Measurements from ENCODE around the gene SC5D. TPM values are rescaled to one million over a fixed set of nuclear protein-coding genes. Genes with fewer than 3 reads are reported as not detected.

SC5D gene
- total RNA-seq, 2 donors from 2014 or later, result 61.6 to 86.6 TPM

DNA sequence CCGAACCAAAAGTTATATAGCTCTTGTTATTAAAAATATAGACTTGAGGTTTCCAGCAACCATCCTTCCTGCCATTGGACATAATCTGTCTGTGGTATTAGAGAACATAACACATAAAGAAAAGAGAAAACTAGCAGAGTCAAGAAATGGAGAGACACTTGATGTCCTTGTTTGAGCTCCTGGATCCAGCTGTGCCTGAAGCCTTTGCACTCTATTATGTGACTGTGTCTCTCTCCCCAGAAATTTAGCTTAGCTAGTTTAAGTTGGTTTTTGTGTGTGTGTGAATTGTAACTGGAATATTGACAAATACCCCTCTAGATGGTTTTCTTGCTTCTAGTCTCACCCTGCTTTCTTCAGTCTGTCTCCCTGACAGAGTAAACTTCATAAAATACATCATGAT is 61.6 kb downstream of the SC5D start:
- Histone ChIP-seq H3K4me3 (no peak overlapping the region), H3K27me3 (replicated peaks; ENCODE audit: insufficient read depth) (no peaks in the 10 kb centered on the region), H3K27ac (no peak overlapping the region), H3K36me3 (no peaks in the 10 kb centered on the region), H3K9me3 (no peaks in the 10 kb centered on the region), H3K4me1 (replicated peaks) (peaks cover 6% of the 10 kb centered on the region)
- TF ChIP-seq POLR2AphosphoS5 (IDR thresholded peaks at IDR 0.05), result no peak
- DNase-seq (ENCODE audit: low spot score), result no peak
- 100% methylated on average over 1 of the region's 1 CpG for WGBS
- intact Hi-C loops (cut with DNase I), result no loop called here

DNA sequence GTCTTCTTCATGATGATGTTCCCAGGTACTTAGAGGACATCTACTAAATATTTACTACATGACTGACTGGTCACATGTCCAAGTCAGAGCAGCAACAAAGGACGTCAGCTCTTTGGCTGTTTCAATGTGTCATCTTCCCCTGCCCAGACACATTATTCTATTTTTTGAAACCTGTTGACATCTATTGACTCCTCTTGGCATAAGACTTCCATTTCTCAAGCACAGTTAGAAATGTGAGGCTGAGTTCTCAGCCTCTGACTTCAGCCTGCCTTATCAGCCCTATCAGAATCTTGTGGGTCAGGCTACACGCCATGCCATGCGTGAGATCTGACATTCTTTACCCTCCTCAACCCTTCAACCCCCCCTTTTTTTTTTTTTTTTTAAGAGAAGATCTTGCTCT is 63.8 kb downstream of the SC5D start:
- Histone ChIP-seq H3K4me1 (replicated peaks) (peaks cover 6% of the 10 kb centered on the region), H3K27ac (no peak overlapping the region), H3K4me3 (no peak overlapping the region), H3K36me3 (no peaks in the 10 kb centered on the region), H3K27me3 (replicated peaks; ENCODE audit: insufficient read depth) (no peaks in the 10 kb centered on the region), H3K9me3 (no peaks in the 10 kb centered on the region)
- WGBS, result 85% methylated on average over 3 of the region's 3 CpGs
- no peak for DNase-seq (ENCODE audit: low spot score)
- TF ChIP-seq, protein P1, sequence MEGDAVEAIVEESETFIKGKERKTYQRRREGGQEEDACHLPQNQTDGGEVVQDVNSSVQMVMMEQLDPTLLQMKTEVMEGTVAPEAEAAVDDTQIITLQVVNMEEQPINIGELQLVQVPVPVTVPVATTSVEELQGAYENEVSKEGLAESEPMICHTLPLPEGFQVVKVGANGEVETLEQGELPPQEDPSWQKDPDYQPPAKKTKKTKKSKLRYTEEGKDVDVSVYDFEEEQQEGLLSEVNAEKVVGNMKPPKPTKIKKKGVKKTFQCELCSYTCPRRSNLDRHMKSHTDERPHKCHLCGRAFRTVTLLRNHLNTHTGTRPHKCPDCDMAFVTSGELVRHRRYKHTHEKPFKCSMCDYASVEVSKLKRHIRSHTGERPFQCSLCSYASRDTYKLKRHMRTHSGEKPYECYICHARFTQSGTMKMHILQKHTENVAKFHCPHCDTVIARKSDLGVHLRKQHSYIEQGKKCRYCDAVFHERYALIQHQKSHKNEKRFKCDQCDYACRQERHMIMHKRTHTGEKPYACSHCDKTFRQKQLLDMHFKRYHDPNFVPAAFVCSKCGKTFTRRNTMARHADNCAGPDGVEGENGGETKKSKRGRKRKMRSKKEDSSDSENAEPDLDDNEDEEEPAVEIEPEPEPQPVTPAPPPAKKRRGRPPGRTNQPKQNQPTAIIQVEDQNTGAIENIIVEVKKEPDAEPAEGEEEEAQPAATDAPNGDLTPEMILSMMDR (IDR thresholded peaks at IDR 0.05), result no peak
- no peak for TF ChIP-seq POLR2A (IDR thresholded peaks at IDR 0.05)
- intact Hi-C loops (cut with DNase I), result no loop called here

Other genes starting within 250 kb of the SC5D start
- 1 to 10 TPM in 1 of 2 donors, under 1 TPM in 1; 0.41 to 1.6 TPM for gene TECTA, start 191.5 kb upstream of the SC5D start, total RNA-seq
- gene SORL1, start 159.5 kb downstream of the SC5D start, total RNA-seq, result 10 to 100 TPM; 77.4 to 97.6 TPM